K562 treated with DMSO at 1 percent for 48 hours (cell line): Measurements from ENCODE around the gene LEMD1. TPM values are rescaled to one million over a fixed set of nuclear protein-coding genes. Genes with fewer than 3 reads are reported as not detected.

Source experiments
- total RNA-seq: library from RNA; unstranded; fragments of 300-600 nt; gene quantifications from 2 replicates; pipeline ENCODE4 v1.2.3, GENCODE V29; 2022; ENCODE audit warnings: low replicate concordance; ENCODE audit errors: extremely low read depth

The LEMD1 gene, protein sequence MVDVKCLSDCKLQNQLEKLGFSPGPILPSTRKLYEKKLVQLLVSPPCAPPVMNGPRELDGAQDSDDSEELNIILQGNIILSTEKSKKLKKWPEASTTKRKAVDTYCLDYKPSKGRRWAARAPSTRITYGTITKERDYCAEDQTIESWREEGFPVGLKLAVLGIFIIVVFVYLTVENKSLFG
- not detected in 2 replicates for total RNA-seq

DNA sequence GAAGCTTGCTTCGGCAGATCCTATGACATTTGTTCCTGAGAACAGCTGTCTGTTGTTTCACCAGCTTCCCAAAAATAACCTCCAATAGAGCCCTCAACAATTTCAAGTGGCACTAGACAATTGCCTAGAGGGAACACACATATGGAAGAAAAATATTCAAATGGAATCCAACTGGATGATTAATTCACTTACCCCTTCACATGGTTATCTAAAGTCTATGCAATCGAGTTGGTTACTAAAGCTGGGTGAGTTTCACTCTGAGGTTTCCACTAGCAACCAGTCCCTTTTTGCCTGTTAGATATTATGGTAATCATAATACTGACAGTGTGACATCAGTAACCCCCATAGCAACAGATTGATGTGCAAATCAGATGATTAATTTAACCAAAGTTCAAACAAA is at the start of gene LEMD1:
TSS of gene LEMD1 (minus strand) at position 259 of the 400 bp plus-strand sequence. CDS start 1,520 bp downstream, outside the sequence.

DNA sequence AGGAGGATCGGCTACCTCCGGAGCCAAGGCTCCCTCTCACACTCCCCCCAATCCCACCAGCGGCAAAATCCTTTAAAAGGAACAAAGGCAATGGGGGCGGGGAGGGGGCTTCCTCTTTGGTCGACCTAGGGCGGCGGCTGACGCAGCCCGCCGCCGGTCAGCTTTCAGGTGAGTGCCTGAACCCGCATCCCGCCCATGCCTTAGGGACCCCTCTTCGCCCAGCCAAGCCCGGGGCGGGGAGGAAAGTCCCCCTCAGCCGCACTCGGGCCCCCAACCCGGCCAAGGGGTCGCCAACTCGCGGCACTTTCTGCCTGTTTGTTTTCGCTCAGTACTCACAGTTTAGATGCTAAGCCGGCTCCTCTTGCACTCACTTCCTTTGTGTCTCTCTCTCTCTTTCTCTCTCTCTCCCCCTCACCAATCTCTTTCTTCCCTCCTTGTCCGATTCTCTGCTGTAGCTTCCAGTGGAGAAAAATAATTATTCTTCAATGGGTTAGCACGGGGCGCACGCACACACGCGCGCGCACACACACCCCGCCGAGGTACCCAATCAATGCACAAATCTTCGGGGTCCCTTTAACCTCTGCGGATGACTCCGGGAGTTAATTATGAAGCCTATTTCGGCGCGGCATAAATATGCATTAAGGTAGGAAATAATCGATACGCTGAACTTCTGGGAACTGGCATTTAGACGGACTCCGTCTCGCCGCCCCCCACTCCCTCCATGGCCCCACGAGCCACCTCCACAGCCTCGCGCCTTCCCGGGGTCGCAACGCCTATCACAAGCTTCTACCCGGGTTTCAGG is 33.9 kb upstream of the LEMD1 start, which contains the start of gene BLACAT1:
TSS of gene BLACAT1 (minus strand) at position 465 of the 802 bp plus-strand sequence.

DNA sequence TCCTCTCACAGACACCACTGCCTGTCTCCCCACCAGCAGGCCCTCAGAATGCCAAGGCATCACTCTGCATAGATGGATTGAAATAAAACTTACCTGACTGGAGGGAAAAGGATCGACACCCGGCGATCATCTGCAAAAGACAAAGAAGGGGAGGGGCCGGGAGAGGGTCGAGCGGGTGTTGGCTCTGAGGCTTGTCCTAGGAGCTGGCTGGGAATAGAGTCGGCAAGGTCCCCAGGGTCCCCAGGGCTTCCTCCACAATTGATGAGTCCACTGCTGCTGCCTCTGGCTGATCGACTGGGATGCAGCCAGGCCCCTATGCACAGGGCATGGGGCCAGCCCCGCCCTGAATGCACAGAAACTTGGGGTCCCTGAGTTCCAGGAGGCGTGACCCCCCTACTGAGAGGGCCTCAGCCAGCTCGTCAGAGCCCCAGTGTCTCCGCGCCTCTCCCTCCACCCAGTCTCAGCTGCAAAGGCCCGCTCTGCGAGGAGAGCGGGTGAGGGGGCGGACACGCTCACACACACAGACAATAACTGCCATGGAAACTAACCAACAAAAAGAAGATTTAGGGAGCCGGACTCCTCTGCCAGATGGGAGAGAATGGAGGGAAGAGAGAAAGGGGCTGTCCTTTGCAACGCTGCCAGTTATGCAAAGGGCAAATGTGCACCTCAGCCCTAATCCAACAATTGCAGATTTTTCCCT is 65.3 kb downstream of the LEMD1 start, which contains the start of gene KLHDC8A:
TSS of gene KLHDC8A (minus strand) at position 483 of the 700 bp plus-strand sequence. CDS start 13,318 bp downstream, outside the sequence.

Other genes with a start within 250 kb of the LEMD1 start
- gene DSTYK, start 210.4 kb downstream of the LEMD1 start, total RNA-seq: not detected in 2 replicates
- not detected in 2 replicates for gene TMCC2, start 194.1 kb downstream of the LEMD1 start, total RNA-seq
- not detected in 2 replicates for gene NUAK2, start 100.3 kb downstream of the LEMD1 start, total RNA-seq
- gene KLHDC8A, start 65.1 kb downstream of the LEMD1 start, total RNA-seq: not detected in 2 replicates
- gene BLACAT1, start 34.0 kb upstream of the LEMD1 start, total RNA-seq: not detected in 2 replicates
- gene CDK18, start 82.6 kb upstream of the LEMD1 start, total RNA-seq: not detected in 2 replicates
- gene ELK4, start 210.0 kb upstream of the LEMD1 start, total RNA-seq: not detected in 2 replicates